Adrenal gland (tissue), 19 donors: ENCODE data around the gene DTD2. TPM values are rescaled to one million over a fixed set of nuclear protein-coding genes. Genes with fewer than 3 reads are reported as not detected.

Source experiments
- DNase-seq, 7 donors: peaks; one replicate each; pipeline ENCODE4 v3.0.0-alpha.2; 2019 to 2020
- H3K27ac ChIP-seq, 5 donors: fragments of 200-600 bp; sonication (generic) in 4 of 5; 1 replicate in 3 of 5; 2 replicates in 2 of 5; pipeline versions ENCODE4 v1.5.1 to v1.8.0; 2016 to 2020; ENCODE audit warnings: mild to moderate bottlenecking in 1 of 5
- H3K27me3 ChIP-seq: fragments of 200-600 bp; 2 replicates; pipeline ENCODE4 v1.8.0; 2021
- H3K36me3 ChIP-seq, 2 donors: fragments of 200-600 bp; replicated peaks in 1 of 2; 1 replicate in 1 of 2; 2 replicates in 1 of 2; pipeline versions ENCODE4 v1.5.1 to v1.8.0; 2018 to 2022
- H3K4me1 ChIP-seq, 2 donors: fragments of 200-600 bp; replicated peaks in 1 of 2; 1 replicate in 1 of 2; 2 replicates in 1 of 2; pipeline versions ENCODE4 v1.5.1 to v1.8.0; 2018 to 2021
- H3K4me3 ChIP-seq, 4 donors: fragments of 200-600 bp; sonication (generic) in 3 of 4; one replicate each; pipeline ENCODE4 v1.5.1; 2016 to 2018
- H3K9me3 ChIP-seq, 3 donors: fragments of 200-600 bp; sonication (generic) in 1 of 3; replicated peaks in 1 of 3; 1 replicate in 2 of 3; 2 replicates in 1 of 3; pipeline versions ENCODE4 v1.5.1 to v1.8.0; 2016 to 2021
- POLR2A ChIP-seq, 2 donors: fragments of 450-650 bp; IDR thresholded peaks; one replicate each; pipeline ENCODE4 v1.6.1; 2017; ENCODE audit warnings: antibody characterized with exemption in 2 of 2, mild to moderate bottlenecking in 2 of 2, moderate library complexity in 1 of 2
- WGBS, 4 donors: extraction: QIAGEN DNeasy Blood & Tissue Kit in 2 of 4; methylation state at CpG; one replicate each; pipeline versions ENCODE4 v1.1.5 to v1.1.7; 2013 to 2017; 5-methylcytosine and 5-hydroxymethylcytosine counted together
- intact Hi-C, 2 donors: fragments of 100-400 bp; cut with DNase I; formaldehyde crosslinking; loops; one replicate each; pipeline versions ENCODE4 v1.14.1 to v1.15.0; 2022 to 2023
- long read RNA-seq, 10 donors: library from polyadenylated mRNA in 3 of 10; unstranded in 2 of 10; stranded (forward) in 1 of 10; transcript quantifications; one replicate each; pipeline ENCODE4 v2.0.0 and lab custom pipeline, GENCODE V29; 2021 to 2026
- polyA plus RNA-seq, 3 donors: library from polyadenylated mRNA; stranded (reverse); fragments of 200-250 nt in 2 of 3; fragments of 350-450 nt in 1 of 3; fragmentation: Illumina TruSeq in 1 of 3; extraction: RNeasy Lipid Tissue Mini Kit (QIAGEN cat#74804) in 1 of 3; gene quantifications; one replicate each; pipeline ENCODE4 v1.2.3, GENCODE V29; 2013 to 2014
- total RNA-seq, 9 donors: library from RNA; depleted of rRNA in 4 of 9; stranded (reverse); fragments of >200 nt in 4 of 9; fragments of 120-200 nt in 1 of 9; fragmentation: NEBNext Ultra II Directional in 1 of 9; extraction: Animal tissue kit (Norgen Biotek cat#: 25700) in 1 of 9; gene quantifications; one replicate each; pipeline versions ENCODE4 v1.1.0 to v1.2.4, GENCODE V29; 2013 to 2023
- TF ChIP-seq, protein P1 (sequence below), 6 experiments: fragments of 450-650 bp in 4 of 6; fragments of 200-600 bp in 2 of 6; sonication (generic) in 1 of 6; IDR thresholded peaks; 1 replicate in 5 of 6; 2 replicates in 1 of 6; pipeline versions ENCODE4 v1.5.1 to v1.8.0; 2016 to 2021; ENCODE audit warnings: antibody characterized with exemption in 6 of 6, mild to moderate bottlenecking in 2 of 6, moderate library complexity in 1 of 6
- donor health status: healthy with polysubstance abuse.
- donor health status: Bipolar disorder and iron deficiency.
- donor health status: DM: yes; HTN: yes; CAD: no.
- donor health status: DM: no; HTN: no; CAD: no.
- donor health status: DM: no; HTN: no; CAD: no.
- donor health status: DM: yes; HTN: yes; CAD: no.

DTD2 gene
- total RNA-seq: 10 to 100 TPM; 20.7 to 50.1 (median 28.4) TPM
- 10 to 100 TPM in 1 of 3 donors, 1 to 10 TPM in 2; 6.0 to 22.2 (median 8.0) TPM for polyA plus RNA-seq
- long read RNA-seq, donor 1, transcript DTD2-203 (3 exons, 823 nt): major isoform, 5 of 9 reads
- long read RNA-seq, donor 1, partial matches to known transcripts: 0 of 9 reads
- long read RNA-seq, donor 1, other reads (novel, unspliced or antisense): 0 of 9 reads
- long read RNA-seq, donor 2, partial matches to known transcripts: 0 of 6 reads
- long read RNA-seq, donor 2, other reads (novel, unspliced or antisense): 0 of 6 reads
- long read RNA-seq, donor 3, transcript DTD2-203 (3 exons, 823 nt): major isoform, 7 of 9 reads
- long read RNA-seq, donor 3, partial matches to known transcripts: 0 of 9 reads
- long read RNA-seq, donor 3, other reads (novel, unspliced or antisense): 0 of 9 reads
- long read RNA-seq, donor 4, partial matches to known transcripts: 0 of 2 reads
- long read RNA-seq, donor 4, other reads (novel, unspliced or antisense): 1 of 2 reads
- long read RNA-seq, donor 5, transcript DTD2-203 (3 exons, 823 nt): major isoform, 5 of 9 reads
- long read RNA-seq, donor 5, partial matches to known transcripts: 0 of 9 reads
- long read RNA-seq, donor 5, other reads (novel, unspliced or antisense): 1 of 9 reads
- long read RNA-seq, donor 6: 0 reads
- long read RNA-seq, donor 7, partial matches to known transcripts: 0 of 4 reads
- long read RNA-seq, donor 7, other reads (novel, unspliced or antisense): 0 of 4 reads
- long read RNA-seq, donor 8, transcript DTD2-203 (3 exons, 823 nt): major isoform, 7 of 7 reads
- long read RNA-seq, donor 8, partial matches to known transcripts: 0 of 7 reads
- long read RNA-seq, donor 8, other reads (novel, unspliced or antisense): 0 of 7 reads
- long read RNA-seq, donor 9, transcript DTD2-203 (3 exons, 823 nt): major isoform, 5 of 6 reads
- long read RNA-seq, donor 9, partial matches to known transcripts: 0 of 6 reads
- long read RNA-seq, donor 9, other reads (novel, unspliced or antisense): 0 of 6 reads
- long read RNA-seq, donor 10, partial matches to known transcripts: 0 of 1 reads
- long read RNA-seq, donor 10, other reads (novel, unspliced or antisense): 0 of 1 reads

DNA sequence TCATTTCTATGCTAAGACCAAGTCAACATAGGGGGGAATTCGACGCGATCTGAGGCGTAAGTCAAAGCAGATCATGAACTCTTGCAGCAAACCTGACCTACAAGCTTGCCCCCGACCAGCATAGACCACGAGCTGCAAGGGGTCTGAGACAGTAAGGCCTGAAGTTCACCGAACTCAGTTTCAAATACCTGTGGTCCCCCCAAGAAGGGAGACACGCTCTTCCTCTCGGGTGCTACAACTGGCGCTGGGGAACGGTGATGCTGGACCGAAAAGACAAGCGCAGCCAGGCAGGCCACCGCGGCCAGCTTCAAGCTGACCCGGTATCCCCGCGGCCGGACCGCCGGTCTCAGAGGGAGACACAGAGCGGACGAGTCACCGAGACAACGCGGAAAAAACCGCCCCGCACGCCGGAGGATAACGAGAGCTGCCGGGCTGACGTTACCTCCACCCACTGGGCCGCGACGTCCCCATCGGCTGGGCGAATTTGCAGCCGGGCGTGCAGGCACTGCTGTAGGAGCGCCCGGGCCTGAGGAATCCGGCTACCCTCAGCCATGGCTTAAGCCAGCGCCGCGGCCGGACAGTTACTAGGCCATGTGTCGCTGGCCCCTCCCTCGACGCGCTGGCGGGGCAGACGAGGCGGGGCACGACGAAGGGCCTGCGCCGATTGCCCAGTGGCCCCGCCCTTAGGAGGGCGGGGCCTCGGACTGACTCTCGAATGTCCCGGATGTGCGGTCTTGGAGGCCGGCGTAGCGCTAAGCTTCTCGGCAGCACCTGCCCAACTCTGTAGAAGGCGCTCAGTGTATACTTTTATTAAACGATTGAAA lies at the start of gene DTD2:
Gene DTD2 (minus strand): TSS at position 666 of the 824 bp plus-strand sequence. CDS start 113 bp downstream, at position 553.
- H3K4me1 ChIP-seq: peaks cover 13 to 21% of the 10 kb centered on the region in 2 donors
- H3K36me3 ChIP-seq: peaks cover 0 to 8% of the 10 kb centered on the region in 2 donors
- H3K27ac ChIP-seq: peak within 1 kb of the TSS; percentile 80 to 98 (median 92)
- peak within 1 kb of the TSS; percentile 8 to 77 (median 40) for H3K4me3 ChIP-seq
- peak; percentile 81 to 95 for TF ChIP-seq POLR2A (IDR thresholded peaks at IDR 0.05)
- TF ChIP-seq, protein P1, sequence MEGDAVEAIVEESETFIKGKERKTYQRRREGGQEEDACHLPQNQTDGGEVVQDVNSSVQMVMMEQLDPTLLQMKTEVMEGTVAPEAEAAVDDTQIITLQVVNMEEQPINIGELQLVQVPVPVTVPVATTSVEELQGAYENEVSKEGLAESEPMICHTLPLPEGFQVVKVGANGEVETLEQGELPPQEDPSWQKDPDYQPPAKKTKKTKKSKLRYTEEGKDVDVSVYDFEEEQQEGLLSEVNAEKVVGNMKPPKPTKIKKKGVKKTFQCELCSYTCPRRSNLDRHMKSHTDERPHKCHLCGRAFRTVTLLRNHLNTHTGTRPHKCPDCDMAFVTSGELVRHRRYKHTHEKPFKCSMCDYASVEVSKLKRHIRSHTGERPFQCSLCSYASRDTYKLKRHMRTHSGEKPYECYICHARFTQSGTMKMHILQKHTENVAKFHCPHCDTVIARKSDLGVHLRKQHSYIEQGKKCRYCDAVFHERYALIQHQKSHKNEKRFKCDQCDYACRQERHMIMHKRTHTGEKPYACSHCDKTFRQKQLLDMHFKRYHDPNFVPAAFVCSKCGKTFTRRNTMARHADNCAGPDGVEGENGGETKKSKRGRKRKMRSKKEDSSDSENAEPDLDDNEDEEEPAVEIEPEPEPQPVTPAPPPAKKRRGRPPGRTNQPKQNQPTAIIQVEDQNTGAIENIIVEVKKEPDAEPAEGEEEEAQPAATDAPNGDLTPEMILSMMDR (IDR thresholded peaks at IDR 0.05): no peak
- peak; percentile 94 to 97 (median 95) for DNase-seq
- H3K27me3 ChIP-seq: no peaks in the 10 kb centered on the region
- WGBS, 4 donors: 0 to 4% (median 1%) methylated on average over 21 to 70 of the region's 70 CpGs
- intact Hi-C loops: no loop called here
- H3K9me3 ChIP-seq: no peaks in the 10 kb centered on the region

DNA sequence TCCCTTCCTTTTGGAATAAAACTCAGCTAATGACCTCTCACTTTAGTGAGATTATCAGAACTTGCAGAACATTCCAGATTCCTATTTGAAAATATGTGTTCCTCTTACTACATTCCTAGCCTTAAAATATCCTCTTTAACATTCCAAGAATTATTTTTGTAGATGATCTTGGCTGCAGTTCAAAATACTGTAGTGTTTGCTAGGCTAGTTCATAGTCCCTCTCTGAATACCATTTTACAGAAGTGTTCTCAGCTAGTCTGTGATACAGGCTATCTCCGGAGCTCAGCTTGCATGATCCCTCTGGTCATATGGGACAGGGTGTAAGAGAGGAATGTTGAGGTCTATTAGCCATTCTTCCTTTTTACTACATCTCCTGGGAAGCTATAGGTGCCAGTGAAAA lies 48.1 kb upstream of the DTD2 start:
- Histone ChIP-seq H3K4me3 (no peak overlapping the region), H3K4me1 (no peaks in the 10 kb centered on the region), H3K9me3 (no peaks in the 10 kb centered on the region), H3K27ac (peak overlapping the region in 2 of 5 donors; percentile 17 to 64), H3K36me3 (no peaks in the 10 kb centered on the region), H3K27me3 (no peaks in the 10 kb centered on the region)
- DNase-seq: no peak
- TF ChIP-seq, protein P1 (IDR thresholded peaks at IDR 0.05): no peak
- no peak for TF ChIP-seq POLR2A (IDR thresholded peaks at IDR 0.05)
- intact Hi-C loops: no loop called here
- WGBS, 4 donors: 43 to 58% (median 56%) methylated on average over 1 of the region's 1 CpG

DNA sequence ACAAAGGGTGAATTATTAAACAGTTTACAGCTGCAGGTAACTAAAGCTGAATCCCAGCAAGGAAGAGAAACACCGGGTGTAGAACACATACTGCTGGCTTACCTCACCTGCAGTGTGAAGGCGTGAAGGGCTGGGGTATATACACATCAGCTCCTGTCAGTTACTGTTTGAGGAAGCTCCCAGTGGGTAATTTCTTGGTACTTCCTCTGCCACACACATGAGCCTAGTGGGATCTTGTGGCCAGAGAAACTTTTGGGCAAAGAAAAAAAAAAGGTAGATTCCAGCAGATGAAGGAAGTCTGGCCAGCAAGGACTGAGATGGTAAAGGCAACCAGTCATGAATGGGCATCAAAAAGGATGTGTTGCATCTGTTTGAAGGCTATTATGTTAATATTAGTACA lies 44.6 kb upstream of the DTD2 start:
- Histone ChIP-seq H3K9me3 (no peaks in the 10 kb centered on the region), H3K27ac (no peak overlapping the region), H3K27me3 (no peaks in the 10 kb centered on the region), H3K4me3 (no peak overlapping the region), H3K4me1 (no peaks in the 10 kb centered on the region), H3K36me3 (no peaks in the 10 kb centered on the region)
- no peak for TF ChIP-seq POLR2A (IDR thresholded peaks at IDR 0.05)
- TF ChIP-seq, protein P1 (IDR thresholded peaks at IDR 0.05): no peak
- WGBS, 4 donors: 82 to 86% (median 85%) methylated on average over 2 of the region's 2 CpGs
- DNase-seq: no peak
- intact Hi-C loops: no loop called here
